Activated CD8-positive, alpha-beta T cell treated with anti-CD3 and anti-CD28 coated beads for 36 hours (primary cell): ENCODE measurements around the gene FAM25G. TPM values are rescaled to one million over a fixed set of nuclear protein-coding genes. Genes with fewer than 3 reads are reported as not detected.
"Not testable (repeated sequence)": the region's sequence is repeated elsewhere in the genome, so short reads cannot be mapped to it uniquely, and the experiment has no call there.

Experiments used
- ATAC-seq: fragments of 200-7000 bp; cut with Tn5 transposase; one replicate; pipeline ENCODE4 v1.10.0; 2021; ENCODE audit warnings: mild to moderate bottlenecking, moderate library complexity
- CTCF ChIA-PET: fragments of 350-600 bp; sonication (Branson Sonifier 250); formaldehyde crosslinking; loops from one replicate; lab custom pipeline; 2021; ENCODE audit warnings: antibody characterized with exemption; lab: Charles Lee
- POLR2A ChIA-PET: fragments of 350-600 bp; sonication (Branson Sonifier 250); formaldehyde crosslinking; loops from one replicate; lab custom pipeline; 2021; ENCODE audit warnings: antibody characterized with exemption; lab: Charles Lee
- DNase-seq: peaks from one replicate; pipeline ENCODE4 v3.0.0-alpha.2; 2020
- H3K27ac Mint-ChIP-seq: one replicate; pipeline ENCODE4 v1.8.0; 2021; ENCODE audit warnings: mild to moderate bottlenecking, mixed read lengths
- H3K27me3 Mint-ChIP-seq: one replicate; pipeline ENCODE4 v1.8.0; 2021; ENCODE audit warnings: mixed read lengths
- H3K36me3 Mint-ChIP-seq: one replicate; pipeline ENCODE4 v1.8.0; 2021; ENCODE audit warnings: low read depth, mixed read lengths
- H3K4me1 Mint-ChIP-seq: one replicate; pipeline ENCODE4 v1.8.0; 2021; ENCODE audit warnings: low read depth, mixed read lengths
- H3K4me3 Mint-ChIP-seq: one replicate; pipeline ENCODE4 v1.8.0; 2021; ENCODE audit warnings: mild to moderate bottlenecking, moderate library complexity, mixed read lengths
- H3K9me3 Mint-ChIP-seq: one replicate; pipeline ENCODE4 v1.8.0; 2021; ENCODE audit warnings: mixed read lengths
- intact Hi-C: fragments of 100-400 bp; cut with micrococcal nuclease; formaldehyde crosslinking; loops from one replicate; pipeline ENCODE4 v1.10.0; 2022
- total RNA-seq, 2 experiments: library from RNA; stranded (reverse); gene quantifications; one replicate each; pipeline ENCODE4 v1.2.3, GENCODE V29; 2021

Gene FAM25G
- not detected for total RNA-seq

GRCh38 chr10:47491600-47491999 lies at the start of gene FAM25G:
FAM25G (minus strand) TSS chr10:47491700; CDS start chr10:47491674, 26 bp downstream.
- H3K27me3 Mint-ChIP-seq, POLR2A ChIA-PET, H3K27ac Mint-ChIP-seq, CTCF ChIA-PET, H3K4me3 Mint-ChIP-seq, H3K4me1 Mint-ChIP-seq, DNase-seq, ATAC-seq, H3K9me3 Mint-ChIP-seq, H3K36me3 Mint-ChIP-seq, intact Hi-C loops: not testable (repeated sequence)

- H3K4me1 Mint-ChIP-seq, H3K9me3 Mint-ChIP-seq, POLR2A ChIA-PET, ATAC-seq, H3K4me3 Mint-ChIP-seq, H3K36me3 Mint-ChIP-seq, intact Hi-C loops, H3K27ac Mint-ChIP-seq, H3K27me3 Mint-ChIP-seq, DNase-seq, CTCF ChIA-PET: not testable (repeated sequence)
Measured at GRCh38 chr10:47536430-47536829, 44.9 kb upstream of the FAM25G start.

GRCh38 chr10:47523475-47523874 lies 32.0 kb upstream of the FAM25G start, which contains the start of gene AGAP9:
AGAP9 (minus strand) TSS chr10:47523638; CDS start chr10:47523526, 112 bp downstream.
- H3K4me3 Mint-ChIP-seq, H3K9me3 Mint-ChIP-seq, POLR2A ChIA-PET, CTCF ChIA-PET, intact Hi-C loops, H3K27ac Mint-ChIP-seq, H3K36me3 Mint-ChIP-seq, DNase-seq, ATAC-seq, H3K27me3 Mint-ChIP-seq, H3K4me1 Mint-ChIP-seq: not testable (repeated sequence)

- ATAC-seq, CTCF ChIA-PET, DNase-seq, H3K4me3 Mint-ChIP-seq, H3K9me3 Mint-ChIP-seq, POLR2A ChIA-PET, H3K27ac Mint-ChIP-seq, H3K27me3 Mint-ChIP-seq, H3K4me1 Mint-ChIP-seq, intact Hi-C loops, H3K36me3 Mint-ChIP-seq: not testable (repeated sequence)
Measured at GRCh38 chr10:47502313-47502712, 10.8 kb upstream of the FAM25G start.

GRCh38 chr10:47494226-47494625 lies 2.7 kb upstream of the FAM25G start:
- intact Hi-C loops: not testable (repeated sequence)

GRCh38 chr10:47489630-47490029 lies 1.9 kb downstream of the FAM25G start:
- POLR2A ChIA-PET, DNase-seq, H3K27ac Mint-ChIP-seq, intact Hi-C loops, H3K9me3 Mint-ChIP-seq, H3K36me3 Mint-ChIP-seq, CTCF ChIA-PET, H3K4me1 Mint-ChIP-seq, H3K27me3 Mint-ChIP-seq, H3K4me3 Mint-ChIP-seq, ATAC-seq: not testable (repeated sequence)

More at GRCh38 chr10:47494226-47494625, 2.7 kb upstream of the FAM25G start:
- H3K36me3 Mint-ChIP-seq, H3K27me3 Mint-ChIP-seq, DNase-seq, H3K4me3 Mint-ChIP-seq, H3K27ac Mint-ChIP-seq, H3K9me3 Mint-ChIP-seq, CTCF ChIA-PET, ATAC-seq, POLR2A ChIA-PET, H3K4me1 Mint-ChIP-seq: not testable (repeated sequence)

GRCh38 chr10:47485943-47486342 lies 5.6 kb downstream of the FAM25G start:
- H3K9me3 Mint-ChIP-seq, H3K27ac Mint-ChIP-seq, H3K4me1 Mint-ChIP-seq, H3K36me3 Mint-ChIP-seq, intact Hi-C loops, POLR2A ChIA-PET, H3K27me3 Mint-ChIP-seq, H3K4me3 Mint-ChIP-seq, CTCF ChIA-PET: not testable (repeated sequence)
- ATAC-seq (peak; percentile 42), DNase-seq (peak; percentile 22)

- intact Hi-C loops, ATAC-seq, H3K36me3 Mint-ChIP-seq, H3K4me1 Mint-ChIP-seq, H3K27ac Mint-ChIP-seq, H3K4me3 Mint-ChIP-seq, POLR2A ChIA-PET, CTCF ChIA-PET, DNase-seq, H3K9me3 Mint-ChIP-seq, H3K27me3 Mint-ChIP-seq: not testable (repeated sequence)
Measured at GRCh38 chr10:47484786-47485185, 6.7 kb downstream of the FAM25G start.

GRCh38 chr10:47483923-47484322 lies 7.6 kb downstream of the FAM25G start, which contains the start of gene ANXA8:
ANXA8 (minus strand) TSS chr10:47484115; CDS start chr10:47483933, 182 bp downstream.
- H3K36me3 Mint-ChIP-seq, CTCF ChIA-PET, DNase-seq, ATAC-seq, H3K27me3 Mint-ChIP-seq, H3K27ac Mint-ChIP-seq, POLR2A ChIA-PET, H3K9me3 Mint-ChIP-seq, intact Hi-C loops, H3K4me3 Mint-ChIP-seq, H3K4me1 Mint-ChIP-seq: not testable (repeated sequence)

- H3K27me3 Mint-ChIP-seq, POLR2A ChIA-PET, DNase-seq, intact Hi-C loops, H3K4me1 Mint-ChIP-seq, CTCF ChIA-PET, H3K36me3 Mint-ChIP-seq, H3K27ac Mint-ChIP-seq, H3K9me3 Mint-ChIP-seq, H3K4me3 Mint-ChIP-seq, ATAC-seq: not testable (repeated sequence)
Measured at GRCh38 chr10:47482367-47482766, 9.1 kb downstream of the FAM25G start.

GRCh38 chr10:47481768-47482181 lies 9.7 kb downstream of the FAM25G start:
- H3K4me1 Mint-ChIP-seq, H3K9me3 Mint-ChIP-seq, H3K36me3 Mint-ChIP-seq, DNase-seq, H3K27me3 Mint-ChIP-seq, ATAC-seq, H3K27ac Mint-ChIP-seq, POLR2A ChIA-PET, intact Hi-C loops, CTCF ChIA-PET, H3K4me3 Mint-ChIP-seq: not testable (repeated sequence)

GRCh38 chr10:47481182-47481766 lies 10.2 kb downstream of the FAM25G start:
- intact Hi-C loops, POLR2A ChIA-PET, H3K27me3 Mint-ChIP-seq, DNase-seq, H3K4me3 Mint-ChIP-seq, H3K36me3 Mint-ChIP-seq, ATAC-seq, CTCF ChIA-PET, H3K4me1 Mint-ChIP-seq, H3K9me3 Mint-ChIP-seq, H3K27ac Mint-ChIP-seq: not testable (repeated sequence)
